ENCODE data around the gene ACTRT2.

ACTRT2 gene

GRCh38 chr1:3018576-3018975, 2.7 kb upstream of the ACTRT2 start:
- DNase-seq (ENCODE audit: low spot score) = no peak

GRCh38 chr1:3019007-3019515, 2.2 kb upstream of the ACTRT2 start:
- DNase-seq (ENCODE audit: low spot score) = no peak

GRCh38 chr1:3019516-3020051, 1.7 kb upstream of the ACTRT2 start:
- DNase-seq (ENCODE audit: low spot score) = no peak

- no peak for DNase-seq (ENCODE audit: low spot score)
Observed at GRCh38 chr1:3020263-3020909, 881 bp upstream of the ACTRT2 start.

- DNase-seq (ENCODE audit: low spot score) = no peak
Observed at GRCh38 chr1:3021801-3022401, 634 bp downstream of the ACTRT2 start.

GRCh38 chr1:3022511-3022973, 1.3 kb downstream of the ACTRT2 start:
- DNase-seq (ENCODE audit: low spot score) = no peak

- DNase-seq (ENCODE audit: low spot score) = no peak
Observed at GRCh38 chr1:3022976-3023375, 1.7 kb downstream of the ACTRT2 start.

- no peak for DNase-seq (ENCODE audit: low spot score)
Observed at GRCh38 chr1:3024019-3024418, 2.8 kb downstream of the ACTRT2 start.

- no peak for DNase-seq (ENCODE audit: low spot score)
Observed at GRCh38 chr1:3024588-3024987, 3.3 kb downstream of the ACTRT2 start.

- no peak for DNase-seq (ENCODE audit: low spot score)
Observed at GRCh38 chr1:3026124-3026523, 4.9 kb downstream of the ACTRT2 start.

GRCh38 chr1:3026581-3027391, 5.5 kb downstream of the ACTRT2 start:
- DNase-seq (ENCODE audit: low spot score) = no peak

- DNase-seq (ENCODE audit: low spot score) = no peak
Observed at GRCh38 chr1:3027611-3028371, 6.5 kb downstream of the ACTRT2 start.

GRCh38 chr1:3028531-3029282, 7.4 kb downstream of the ACTRT2 start:
- DNase-seq (ENCODE audit: low spot score) = no peak

- DNase-seq (ENCODE audit: low spot score) = no peak
Observed at GRCh38 chr1:3029481-3029961, 8.3 kb downstream of the ACTRT2 start.

- DNase-seq (ENCODE audit: low spot score) = no peak
Observed at GRCh38 chr1:3029991-3030662, 8.9 kb downstream of the ACTRT2 start.

- no peak for DNase-seq (ENCODE audit: low spot score)
Observed at GRCh38 chr1:3030663-3031381, 9.6 kb downstream of the ACTRT2 start.

GRCh38 chr1:3031401-3032221, 10.3 kb downstream of the ACTRT2 start:
- DNase-seq (ENCODE audit: low spot score) = no peak

GRCh38 chr1:3032371-3033039, 11.2 kb downstream of the ACTRT2 start:
- no peak for DNase-seq (ENCODE audit: low spot score)
